Right cardiac atrium (tissue), 5 donors: ENCODE data around the gene GPR4. TPM values are rescaled to one million over a fixed set of nuclear protein-coding genes. Genes with fewer than 3 reads are reported as not detected.

ENCODE experiments used
- ATAC-seq, 2 donors: fragments of 200-7000 bp; cut with Tn5 transposase; one replicate each; pipeline versions ENCODE4 v1.8.0 to v1.9.1; 2020; ENCODE audit warnings: moderate library complexity in 2 of 2, mild to moderate bottlenecking in 1 of 2
- DNase-seq, 3 donors: peaks; one replicate each; pipeline ENCODE4 v3.0.0-alpha.2; 2020
- H3K27ac ChIP-seq: one replicate; pipeline ENCODE4 v1.5.1; 2013; ENCODE audit warnings: mild to moderate bottlenecking, low read length, control low read depth, moderate library complexity
- H3K27me3 ChIP-seq: one replicate; pipeline ENCODE4 v1.6.1; 2013; ENCODE audit not compliant: control insufficient read depth, insufficient read depth
- H3K4me1 ChIP-seq: one replicate; pipeline ENCODE4 v1.6.1; 2013; ENCODE audit warnings: low read length; ENCODE audit not compliant: control insufficient read depth, insufficient read depth
- H3K4me3 ChIP-seq: one replicate; pipeline ENCODE4 v1.5.1; 2013; ENCODE audit warnings: low read length, control low read depth
- H3K9me3 ChIP-seq: one replicate; pipeline ENCODE4 v1.6.1; 2013; ENCODE audit warnings: low read length; ENCODE audit not compliant: control insufficient read depth
- WGBS: extraction: QIAGEN DNeasy Blood & Tissue Kit; methylation state at CpG from one replicate; pipeline ENCODE4 v1.1.7; 2013; 5-methylcytosine and 5-hydroxymethylcytosine counted together
- intact Hi-C, 4 donors: fragments of 100-400 bp; cut with DNase I; formaldehyde crosslinking; loops; one replicate each; pipeline versions ENCODE4 v1.11.0 to v1.14.0; 2022 to 2023
- long read RNA-seq, 4 donors: library from polyadenylated mRNA; unstranded; transcript quantifications; one replicate each; pipeline ENCODE4 v2.0.0, GENCODE V29; 2020 to 2021
- polyA plus RNA-seq: library from polyadenylated mRNA; stranded (reverse); fragments of 200-250 nt; gene quantifications from one replicate; pipeline ENCODE4 v1.2.3, GENCODE V29; 2013
- total RNA-seq, 4 donors: library from RNA; stranded (reverse); fragmentation: NEBNext Ultra II Directional; extraction: Animal tissue kit (Norgen Biotek cat#: 25700); gene quantifications; one replicate each; pipeline ENCODE4 v1.2.1, GENCODE V29; 2021
- donor health status: healthy with polysubstance abuse.
- donor health status: DM: no; HTN: yes; CAD: no.
- donor health status: DM: no; HTN: no; CAD: no.
- donor health status: DM: no; HTN: yes; CAD: no; lungs with severe emphysema.
- donor health status: DM: yes; HTN: yes; CAD: no.

The GPR4 gene
- total RNA-seq (10 to 100 TPM in 1 of 4 donors, 1 to 10 TPM in 3; 3.7 to 11.3 (median 4.7) TPM), polyA plus RNA-seq (7.7 TPM)
- long read RNA-seq, donor 1, transcript GPR4-201 (2 exons, 3,048 nt), result major isoform, 6 of 8 reads
- long read RNA-seq, donor 1, partial matches to known transcripts, result 0 of 8 reads
- long read RNA-seq, donor 1, other reads (novel, unspliced or antisense), result 2 of 8 reads
- long read RNA-seq, donor 2, partial matches to known transcripts, result 0 of 5 reads
- long read RNA-seq, donor 2, other reads (novel, unspliced or antisense), result 1 of 5 reads
- long read RNA-seq, donor 3, partial matches to known transcripts, result 0 of 32 reads
- long read RNA-seq, donor 3, other reads (novel, unspliced or antisense), result 30 of 32 reads
- long read RNA-seq, donor 4, partial matches to known transcripts, result 0 of 3 reads
- long read RNA-seq, donor 4, other reads (novel, unspliced or antisense), result 2 of 3 reads

GRCh38 chr19:45601524-45602374 lies at the start of gene GPR4:
GPR4 (minus strand) TSS chr19:45602212; CDS start chr19:45591866, 10,346 bp downstream.
- Histone ChIP-seq H3K4me3 (peak within 1 kb of the TSS; percentile 42), H3K9me3 (no peaks in the 10 kb centered on the region), H3K27ac (peak within 1 kb of the TSS; percentile 65), H3K4me1 (peaks cover 3% of the 10 kb centered on the region), H3K27me3 (no peaks in the 10 kb centered on the region)
- ATAC-seq (peak; percentile 65 to 80), DNase-seq (peak in 2 of 3 donors; percentile 71 to 77)
- WGBS, result 1% methylated on average over 52 of the region's 52 CpGs
- intact Hi-C loops, result no loop called here

GRCh38 chr19:45650722-45651121 lies 48.7 kb upstream of the GPR4 start:
- 59% methylated on average over 3 of the region's 3 CpGs for WGBS
- no peaks in the 10 kb centered on the region for H3K4me1 ChIP-seq
- DNase-seq, result no peak
- intact Hi-C loops, result no loop called here
- no peaks in the 10 kb centered on the region for H3K9me3 ChIP-seq
- no peak overlapping the region for H3K27ac ChIP-seq
- H3K4me3 ChIP-seq, result no peak overlapping the region
- ATAC-seq, result no peak
- H3K27me3 ChIP-seq, result no peaks in the 10 kb centered on the region

GRCh38 chr19:45646345-45646698 lies 44.3 kb upstream of the GPR4 start:
- H3K4me3 ChIP-seq, result peak overlapping the region; percentile 51
- 12% methylated on average over 9 of the region's 9 CpGs for WGBS
- DNase-seq (no peak), ATAC-seq (no peak)
- no peak overlapping the region for H3K27ac ChIP-seq
- H3K4me1 ChIP-seq, result peaks cover 2% of the 10 kb centered on the region
- H3K9me3 ChIP-seq, result no peaks in the 10 kb centered on the region
- intact Hi-C loops, result loop anchor here in 3 of 4 donors (10.0 kb wide), 2 partner anchors 62 to 122 kb away; partner anchors contain the start of gene OPA3 (in 1 of the 3)
- no peaks in the 10 kb centered on the region for H3K27me3 ChIP-seq

- H3K4me1 ChIP-seq, result peaks cover 2% of the 10 kb centered on the region
- peak overlapping the region; percentile 51 for H3K4me3 ChIP-seq
- ATAC-seq (peak; percentile 74 to 84), DNase-seq (peak; percentile 79 to 92 (median 89))
- no peaks in the 10 kb centered on the region for H3K27me3 ChIP-seq
- no peak overlapping the region for H3K27ac ChIP-seq
- intact Hi-C loops, result loop anchor here in 3 of 4 donors (10.0 kb wide), 2 partner anchors 61 to 121 kb away; partner anchors contain the start of gene OPA3 (in 1 of the 3)
- no peaks in the 10 kb centered on the region for H3K9me3 ChIP-seq
- WGBS, result under 1% methylated on average over 27 of the region's 27 CpGs
Observed at GRCh38 chr19:45645631-45646344, 43.8 kb upstream of the GPR4 start.

- Histone ChIP-seq H3K27me3 (no peaks in the 10 kb centered on the region), H3K4me3 (no peak overlapping the region), H3K9me3 (no peaks in the 10 kb centered on the region), H3K4me1 (peaks cover 2% of the 10 kb centered on the region), H3K27ac (no peak overlapping the region)
- intact Hi-C loops, result loop anchor here in 3 of 4 donors (10.0 kb wide), 2 partner anchors 60 to 120 kb away; partner anchors contain the start of gene OPA3 (in 1 of the 3)
- ATAC-seq (no peak), DNase-seq (peak in 1 of 3 donors; percentile 61)
- WGBS, result 12% methylated on average over 35 of the region's 35 CpGs
Observed at GRCh38 chr19:45645068-45645630, 43.1 kb upstream of the GPR4 start.

- intact Hi-C loops, result loop anchor here (2.0 to 10.0 kb wide), 4 partner anchors 37 to 121 kb away; partner anchors contain the start of gene OPA3 (in 1 of the 4)
- H3K4me1 ChIP-seq, result peaks cover 2% of the 10 kb centered on the region
- H3K9me3 ChIP-seq, result no peaks in the 10 kb centered on the region
- ATAC-seq (no peak), DNase-seq (peak in 1 of 3 donors; percentile 24)
- H3K27me3 ChIP-seq, result no peaks in the 10 kb centered on the region
- no peak overlapping the region for H3K27ac ChIP-seq
- 51% methylated on average over 14 of the region's 14 CpGs for WGBS
- no peak overlapping the region for H3K4me3 ChIP-seq
Observed at GRCh38 chr19:45643927-45644771, 42.1 kb upstream of the GPR4 start.

GRCh38 chr19:45643024-45643926 lies 41.3 kb upstream of the GPR4 start:
- WGBS, result 10% methylated on average over 39 of the region's 39 CpGs
- no peak overlapping the region for H3K4me3 ChIP-seq
- H3K9me3 ChIP-seq, result no peaks in the 10 kb centered on the region
- peaks cover 2% of the 10 kb centered on the region for H3K4me1 ChIP-seq
- peak; percentile 43 to 58 for ATAC-seq
- H3K27ac ChIP-seq, result no peak overlapping the region
- intact Hi-C loops, result loop anchor here (2.0 to 10.0 kb wide), 4 partner anchors 36 to 120 kb away; partner anchors contain the start of gene OPA3 (in 1 of the 4)
- H3K27me3 ChIP-seq, result no peaks in the 10 kb centered on the region
- DNase-seq, result peak; percentile 83 to 95 (median 95)

- DNase-seq (peak; percentile 84 to 90 (median 84)), ATAC-seq (peak; percentile 47 to 56)
- Histone ChIP-seq H3K4me1 (peaks cover 2% of the 10 kb centered on the region), H3K9me3 (no peaks in the 10 kb centered on the region), H3K27ac (peak overlapping the region; percentile 78), H3K4me3 (peak overlapping the region; percentile 27), H3K27me3 (no peaks in the 10 kb centered on the region)
- 1% methylated on average over 40 of the region's 40 CpGs for WGBS
- intact Hi-C loops, result loop anchor here (2.0 to 10.0 kb wide), 4 partner anchors 34 to 119 kb away; partner anchors contain the start of gene OPA3 (in 1 of the 4)
Observed at GRCh38 chr19:45641274-45642105, 39.5 kb upstream of the GPR4 start.
